GM21515 (cell line): ENCODE data around the gene TNNT1.

Experiments used
- ATAC-seq: cut with Tn5 transposase; IDR thresholded peaks from one replicate; pipeline ENCODE4 v1.9.1; 2021; ENCODE audit not compliant: unreplicated experiment

The TNNT1 gene

DNA sequence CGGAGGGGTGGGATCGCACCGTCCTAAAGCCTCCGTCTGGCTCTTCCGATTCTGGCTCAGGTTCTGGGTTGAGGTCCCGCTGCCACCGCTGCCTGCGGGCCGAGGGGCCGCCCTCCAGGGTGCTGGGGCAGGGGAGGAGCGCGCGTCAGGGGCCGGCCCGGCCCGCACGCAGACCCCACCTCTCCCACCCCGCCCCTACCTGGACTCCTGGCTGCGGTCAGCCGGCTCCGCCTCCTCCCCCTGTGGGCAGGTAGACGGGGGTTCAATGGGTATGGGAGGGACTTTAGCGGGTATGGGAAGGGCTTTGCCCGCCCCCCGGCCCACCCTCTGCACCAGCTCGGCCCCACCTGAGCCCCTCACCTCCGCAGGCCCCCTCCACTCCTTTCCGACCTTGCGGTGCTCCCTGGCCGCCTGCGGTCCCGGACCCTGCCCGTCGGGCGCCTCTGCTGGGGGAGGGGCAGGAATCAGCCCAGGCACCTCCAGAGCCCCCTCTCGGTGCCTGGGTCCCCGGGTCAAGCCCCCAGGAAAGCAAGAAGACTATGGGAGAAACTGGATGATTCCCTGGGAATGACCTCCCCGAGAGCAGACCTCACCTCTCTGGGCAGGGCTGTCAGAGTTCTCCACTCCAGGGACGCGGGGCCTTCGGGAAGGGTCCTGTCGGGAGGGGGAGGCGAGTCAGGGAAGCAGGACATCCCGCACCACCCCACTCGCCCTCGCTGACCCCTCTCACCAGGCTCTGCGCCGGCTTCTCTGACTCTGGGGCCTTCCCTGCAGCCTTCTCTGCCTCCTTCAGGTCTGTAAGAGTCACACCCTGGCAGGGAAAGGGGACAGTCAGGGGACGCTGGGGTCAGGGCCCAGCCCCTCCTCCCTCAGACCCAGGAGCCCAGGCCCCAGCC, 56.3 kb downstream of the TNNT1 start:
- no peak for ATAC-seq

DNA sequence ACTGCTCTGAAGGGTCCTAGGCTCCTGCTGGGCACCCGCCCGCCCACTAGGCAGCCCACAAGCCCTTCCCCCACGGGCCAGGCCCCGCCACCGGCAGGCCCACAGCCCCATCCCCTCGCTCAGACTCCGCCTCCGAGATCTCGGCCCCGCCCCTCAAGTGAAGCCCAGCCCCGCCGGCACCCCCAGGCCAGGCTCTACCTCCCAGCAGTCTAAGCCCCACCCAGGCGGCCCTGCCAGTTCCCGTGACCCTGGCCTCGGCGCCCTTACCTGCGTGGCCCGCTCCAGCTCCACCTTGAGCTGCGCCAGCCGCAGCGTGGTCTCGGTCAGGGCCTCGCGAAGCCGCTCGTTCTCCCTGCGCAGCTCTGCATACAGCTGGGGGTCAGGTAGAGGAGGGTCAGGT, 57.1 kb downstream of the TNNT1 start:
- no peak for ATAC-seq

DNA sequence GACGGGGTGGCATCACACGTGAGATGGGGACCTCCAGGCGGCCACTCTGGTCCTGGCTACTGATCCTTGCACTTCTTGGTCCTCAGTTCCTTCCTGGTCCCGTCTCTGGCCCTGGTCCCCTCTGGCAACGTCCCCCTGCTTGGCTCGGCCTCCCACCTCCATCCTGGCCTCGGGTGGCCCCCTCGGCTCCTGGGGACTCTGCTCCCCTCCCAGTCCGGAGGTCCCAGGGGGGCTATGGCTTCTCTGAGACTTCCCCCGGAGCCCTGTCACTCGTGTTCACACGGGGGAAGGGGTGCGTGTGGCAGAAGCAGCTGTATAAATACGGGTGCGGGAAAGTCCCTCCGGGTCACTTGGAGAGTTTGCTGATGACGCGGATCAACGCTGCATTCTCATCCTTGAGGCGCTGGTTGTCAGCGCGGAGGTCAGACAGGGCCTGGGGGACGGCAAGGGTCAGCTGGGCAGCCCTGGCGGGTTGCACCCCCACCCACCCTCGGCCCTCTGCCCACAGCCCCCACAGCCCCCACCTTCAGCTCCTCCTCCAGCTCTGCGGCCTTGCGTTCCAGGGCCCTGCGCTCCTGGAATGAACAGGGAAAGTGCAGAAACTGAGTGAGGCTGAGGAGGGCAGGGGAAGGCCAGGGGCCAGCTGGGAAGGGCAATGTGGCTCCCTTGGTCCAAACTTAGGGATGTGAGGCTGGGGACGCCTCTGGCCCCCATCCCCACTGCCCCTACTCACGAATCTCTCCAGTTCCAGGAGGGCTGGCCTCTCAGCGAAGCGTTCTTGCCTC, 57.7 kb downstream of the TNNT1 start:
- ATAC-seq, result no peak

DNA sequence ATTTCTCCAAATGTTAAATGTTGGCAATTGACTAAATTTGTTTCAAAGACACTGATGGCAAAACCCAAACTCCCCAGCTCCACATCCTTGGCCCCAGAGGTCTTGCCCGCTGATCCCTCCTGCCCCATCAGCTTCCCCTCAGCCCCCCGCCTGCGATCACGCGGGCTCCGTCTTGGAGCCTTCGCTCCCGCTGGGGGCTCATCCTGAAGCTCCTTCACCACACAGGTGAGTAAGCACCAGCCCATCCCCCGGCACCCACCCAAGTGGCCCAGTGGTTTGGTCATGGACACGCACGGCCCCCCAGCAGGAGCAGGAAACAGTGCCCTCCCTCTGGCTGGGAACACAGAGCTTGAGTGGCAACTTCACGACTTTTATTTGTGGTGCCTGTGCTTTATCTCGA, 58.4 kb downstream of the TNNT1 start:
- ATAC-seq, result no peak

DNA sequence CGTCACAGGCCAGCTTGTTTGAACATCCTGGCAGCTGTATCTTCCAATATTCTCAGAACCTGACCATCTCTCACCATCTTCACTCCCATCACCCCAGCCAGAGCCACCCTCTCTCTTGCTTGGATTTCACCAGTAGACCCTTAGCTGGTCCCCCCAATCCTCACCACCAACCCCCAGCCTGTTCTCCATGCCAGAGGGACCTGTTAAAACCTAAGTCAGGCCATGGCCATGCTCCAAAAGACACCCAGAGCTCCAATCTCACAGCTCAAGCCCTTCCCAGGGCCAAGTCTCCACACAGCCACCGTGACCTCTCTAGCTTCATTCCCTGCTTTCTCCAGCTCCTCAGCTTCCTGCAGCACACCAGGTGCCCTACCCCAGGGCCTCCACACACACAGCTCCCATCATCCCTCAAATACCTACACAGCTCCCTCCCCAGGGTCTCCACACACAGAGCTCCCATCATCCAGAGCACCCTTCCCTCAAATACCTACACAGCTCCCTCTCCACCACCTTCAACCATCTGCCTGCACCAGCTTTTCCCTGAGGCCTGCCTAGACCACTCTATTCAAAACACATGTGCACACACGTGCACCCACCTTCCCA, 59.6 kb downstream of the TNNT1 start:
- ATAC-seq, result no peak

DNA sequence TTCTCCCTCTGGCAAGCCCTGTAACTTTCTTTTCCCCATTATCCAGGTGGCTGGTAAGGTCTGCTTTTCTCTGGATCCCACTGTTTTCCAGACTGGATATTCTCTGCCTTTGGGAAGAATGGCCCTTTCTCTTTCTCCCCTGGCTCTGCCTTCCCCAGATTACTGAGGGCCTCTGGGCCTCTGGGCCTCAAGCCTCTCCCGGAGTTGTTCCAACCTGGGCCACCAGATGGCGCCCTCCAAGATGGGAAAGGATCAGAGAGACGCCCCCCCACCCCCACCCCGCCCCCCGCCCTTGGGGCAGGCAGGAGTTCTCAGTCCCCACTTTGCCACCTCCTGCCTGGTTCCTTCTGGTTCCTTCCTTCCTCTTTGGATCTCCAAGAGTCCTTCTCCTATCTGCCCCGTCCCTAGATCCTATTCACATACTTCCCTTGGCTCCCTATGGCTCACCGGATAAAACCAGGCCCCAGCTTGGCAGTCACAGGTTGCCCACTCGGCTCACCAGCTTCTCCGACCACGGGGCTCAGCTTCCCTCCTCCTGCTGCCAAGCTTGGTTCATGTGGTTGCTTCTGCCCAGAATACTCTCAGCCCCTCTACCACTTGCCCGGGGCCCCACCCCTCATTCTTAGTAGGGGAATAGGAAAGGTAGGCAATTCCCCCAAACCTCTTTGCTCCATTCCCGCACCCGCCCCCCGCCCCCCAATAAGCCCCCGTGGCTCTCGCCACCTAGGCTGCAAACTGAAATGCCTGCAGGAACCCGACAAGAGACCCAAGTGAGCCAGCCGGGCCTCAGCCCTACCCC, 60.3 kb downstream of the TNNT1 start:
- no peak for ATAC-seq

DNA sequence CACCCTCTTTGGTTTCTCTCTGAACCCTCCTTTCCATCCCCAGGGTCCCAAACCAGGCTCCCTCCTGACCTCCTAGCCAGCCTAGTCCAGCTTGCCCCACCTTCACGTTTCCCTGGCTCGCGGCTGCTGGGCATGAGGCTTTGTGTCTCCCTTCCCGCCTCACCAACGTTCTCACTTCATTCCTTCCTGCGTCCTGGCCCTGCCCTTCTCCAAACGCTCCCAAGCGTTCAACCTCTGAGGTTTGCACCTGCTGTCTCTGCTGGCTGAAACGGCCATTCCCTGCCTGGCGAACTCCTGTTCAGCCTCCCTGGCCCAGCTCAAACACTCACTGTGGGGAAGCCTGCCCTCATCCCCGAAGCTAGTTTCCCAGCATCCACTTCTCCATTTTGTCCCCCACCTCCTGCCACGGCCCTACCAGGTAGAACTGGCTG, 61.0 kb downstream of the TNNT1 start:
- no peak for ATAC-seq

DNA sequence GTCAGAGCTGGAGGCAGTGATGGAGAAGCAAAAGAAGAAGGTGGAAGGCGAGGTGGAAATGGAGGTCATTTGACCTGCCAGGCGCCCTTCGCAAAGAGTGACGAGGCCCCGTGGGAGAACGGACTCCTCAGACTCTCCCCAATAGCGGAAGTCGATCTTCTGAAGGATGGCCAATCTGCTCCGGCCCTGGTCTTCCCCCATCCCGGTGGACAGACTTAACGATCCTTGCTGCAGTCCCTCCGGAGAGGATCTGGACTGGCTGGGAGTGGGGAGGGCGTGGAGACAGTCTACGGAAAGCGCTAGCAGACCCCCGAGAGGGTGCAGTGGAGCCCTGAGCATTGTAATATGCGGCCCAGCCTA, 61.5 kb downstream of the TNNT1 start:
- ATAC-seq, result no peak

DNA sequence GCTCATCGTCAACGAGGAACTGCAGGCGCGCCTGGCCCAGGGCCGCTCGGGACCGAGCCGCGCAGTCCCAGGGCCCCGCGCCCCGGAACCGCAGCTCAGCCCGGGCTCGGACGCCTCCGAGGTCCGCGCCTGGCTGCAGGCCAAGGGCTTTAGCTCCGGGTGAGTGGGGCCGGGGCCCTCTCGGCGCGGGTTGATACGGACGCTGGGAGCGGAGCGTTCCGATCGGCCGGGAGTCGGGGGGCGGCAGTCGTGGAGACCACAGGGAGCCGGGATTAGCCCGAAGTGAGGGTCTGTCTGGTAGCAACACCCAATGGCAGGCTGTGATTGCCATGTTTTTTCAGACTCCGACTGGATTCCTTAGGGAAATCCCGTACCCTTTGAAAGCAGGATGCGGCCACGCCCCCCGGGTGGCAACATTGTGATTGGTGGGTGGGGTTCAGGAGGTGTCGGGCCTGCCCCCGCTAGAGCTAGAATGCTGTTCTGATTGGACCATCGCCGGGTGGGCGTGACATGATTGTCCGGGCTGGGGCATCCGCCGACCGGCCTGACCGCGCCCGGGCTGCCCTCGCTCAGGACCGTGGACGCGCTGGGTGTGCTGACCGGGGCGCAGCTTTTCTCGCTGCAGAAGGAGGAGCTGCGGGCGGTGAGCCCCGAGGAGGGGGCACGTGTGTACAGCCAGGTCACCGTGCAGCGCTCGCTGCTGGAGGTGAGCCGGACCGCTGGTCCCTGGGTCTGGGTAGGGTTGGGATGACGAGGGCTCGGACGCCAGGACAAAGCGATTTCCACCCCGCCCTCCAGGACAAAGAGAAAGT, 62.1 kb downstream of the TNNT1 start:
- ATAC-seq, result no peak

DNA sequence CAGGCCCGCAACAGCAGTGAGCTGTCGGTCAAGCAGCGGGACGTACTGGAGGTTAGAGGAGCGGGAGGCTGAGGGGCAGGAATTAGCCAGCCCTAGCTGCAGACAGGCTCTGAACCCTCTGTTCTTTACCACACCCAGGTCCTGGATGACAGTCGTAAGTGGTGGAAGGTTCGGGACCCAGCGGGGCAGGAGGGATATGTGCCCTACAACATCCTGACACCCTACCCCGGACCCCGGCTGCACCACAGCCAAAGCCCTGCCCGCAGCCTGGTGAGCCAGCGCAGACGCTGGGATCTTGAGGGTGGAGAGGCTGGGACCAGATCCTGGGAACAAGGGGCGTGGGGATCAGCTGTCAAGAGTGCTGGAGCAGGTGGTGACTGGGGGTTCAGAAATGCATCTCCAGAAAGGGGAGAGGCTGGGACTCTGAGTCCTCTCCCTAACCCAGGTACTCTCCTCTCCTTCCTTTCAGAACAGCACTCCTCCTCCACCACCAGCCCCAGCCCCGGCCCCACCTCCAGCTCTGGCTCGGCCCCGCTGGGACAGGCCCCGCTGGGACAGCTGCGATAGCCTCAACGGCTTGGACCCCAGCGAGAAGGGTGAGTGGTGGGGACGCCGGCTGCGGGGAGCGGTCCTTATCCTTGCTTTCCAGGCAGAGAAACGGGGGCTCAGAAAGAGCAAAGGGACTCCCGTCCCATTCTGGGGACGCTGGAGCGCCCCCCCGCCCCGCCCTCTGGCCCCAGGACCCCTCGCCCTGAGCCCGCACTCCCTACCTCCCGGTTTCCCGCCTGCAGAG, 62.9 kb downstream of the TNNT1 start:
- no peak for ATAC-seq

DNA sequence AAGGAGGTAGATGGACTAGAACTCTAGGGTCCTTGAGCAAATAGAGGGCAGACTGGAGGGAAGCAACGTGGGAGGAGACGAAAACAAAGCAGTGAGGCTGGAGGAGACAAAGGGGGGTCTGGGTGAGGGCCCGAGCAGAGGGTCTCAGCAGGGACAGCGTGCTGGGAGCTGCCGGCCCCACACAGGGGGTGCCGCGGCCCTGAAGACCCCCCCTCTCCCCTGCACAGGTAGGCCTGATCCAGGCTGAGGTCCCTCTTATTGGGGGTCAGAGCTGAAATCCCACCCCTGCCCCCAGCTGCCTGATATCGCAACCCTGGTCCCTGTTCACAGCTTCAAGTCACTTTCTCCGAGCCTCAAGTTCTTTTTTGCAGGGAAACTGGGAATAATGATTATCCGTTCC, 64.6 kb downstream of the TNNT1 start:
- ATAC-seq, result no peak

DNA sequence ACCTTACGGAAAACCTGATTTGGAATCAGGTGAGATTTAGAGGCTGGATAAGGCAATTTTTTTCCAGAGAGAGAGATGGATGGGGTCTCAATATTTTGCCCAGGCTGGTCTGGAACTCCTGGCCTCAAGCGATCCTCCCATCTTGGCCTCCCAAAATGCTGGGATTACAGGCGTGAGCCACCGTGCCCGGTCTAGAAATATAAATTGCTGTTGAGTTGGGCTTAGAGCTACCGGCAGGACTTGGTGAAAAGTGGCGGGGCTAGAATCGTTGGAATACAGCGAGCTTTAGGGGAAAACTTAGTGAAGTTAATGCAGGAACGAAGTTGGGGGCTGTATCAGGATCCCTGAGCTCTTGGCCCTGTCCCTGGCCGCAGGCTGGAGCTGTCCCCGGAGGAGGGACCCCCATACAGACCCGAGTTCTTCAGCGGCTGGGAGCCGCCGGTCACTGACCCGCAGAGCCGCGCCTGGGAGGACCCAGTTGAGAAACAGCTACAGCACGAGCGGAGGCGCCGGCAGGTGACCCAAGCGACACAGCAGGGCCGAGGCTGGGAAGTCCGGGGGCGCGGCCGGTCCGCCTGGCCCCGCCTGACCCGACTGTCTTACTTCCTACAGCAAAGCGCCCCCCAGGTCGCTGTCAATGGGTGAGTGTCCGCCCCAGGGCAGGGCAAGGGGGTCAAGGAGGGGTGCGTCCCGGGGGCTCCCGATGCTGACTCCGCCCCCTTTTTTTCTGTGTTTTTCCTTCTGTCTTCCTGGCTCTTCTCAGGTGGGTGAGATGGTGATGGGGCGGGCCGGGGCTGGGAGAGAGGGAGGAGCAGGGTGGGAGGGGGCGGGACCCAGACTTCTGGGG, 65.8 kb downstream of the TNNT1 start:
- no peak for ATAC-seq
